NCI-H526 (cell line): ENCODE measurements around the gene GPR143.

Experiments
- DNase-seq, 2 experiments: peaks; one replicate each; lab custom pipeline; 2025; lab: John Stamatoyannopoulos, UW

The GPR143 gene

GRCh38 chrX:9708086-9708485, 57.6 kb downstream of the GPR143 start:
- DNase-seq, result no peak

- no peak for DNase-seq
Measured at GRCh38 chrX:9707306-9708033, 58.2 kb downstream of the GPR143 start.

- no peak for DNase-seq
Measured at GRCh38 chrX:9706421-9706820, 59.2 kb downstream of the GPR143 start.

GRCh38 chrX:9704876-9705465, 60.7 kb downstream of the GPR143 start:
- no peak for DNase-seq

- DNase-seq, result no peak
Measured at GRCh38 chrX:9703406-9703805, 62.2 kb downstream of the GPR143 start.

- DNase-seq, result no peak
Measured at GRCh38 chrX:9701790-9702189, 63.9 kb downstream of the GPR143 start.

- no peak for DNase-seq
Measured at GRCh38 chrX:9700555-9700954, 65.1 kb downstream of the GPR143 start.

GRCh38 chrX:9698576-9698975, 67.1 kb downstream of the GPR143 start:
- DNase-seq, result no peak

GRCh38 chrX:9693307-9694001, 72.2 kb downstream of the GPR143 start:
- no peak for DNase-seq

GRCh38 chrX:9690046-9690445, 75.6 kb downstream of the GPR143 start:
- DNase-seq, result no peak

- DNase-seq, result no peak
Measured at GRCh38 chrX:9688833-9689232, 76.8 kb downstream of the GPR143 start.

- DNase-seq, result no peak
Measured at GRCh38 chrX:9687899-9688298, 77.7 kb downstream of the GPR143 start.

- no peak for DNase-seq
Measured at GRCh38 chrX:9683350-9683749, 82.3 kb downstream of the GPR143 start.

GRCh38 chrX:9682861-9683260, 82.8 kb downstream of the GPR143 start:
- DNase-seq, result no peak

- DNase-seq, result peak in 1 of 2 experiments; percentile 61
Measured at GRCh38 chrX:9682456-9682855, 83.2 kb downstream of the GPR143 start.

GRCh38 chrX:9681422-9681821, 84.2 kb downstream of the GPR143 start:
- no peak for DNase-seq

- no peak for DNase-seq
Measured at GRCh38 chrX:9681011-9681410, 84.6 kb downstream of the GPR143 start.

- DNase-seq, result no peak
Measured at GRCh38 chrX:9678215-9678965, 87.3 kb downstream of the GPR143 start.

- DNase-seq, result no peak
Measured at GRCh38 chrX:9677098-9677739, 88.4 kb downstream of the GPR143 start.

- DNase-seq, result no peak
Measured at GRCh38 chrX:9676738-9677097, 88.9 kb downstream of the GPR143 start.

- no peak for DNase-seq
Measured at GRCh38 chrX:9676306-9676705, 89.3 kb downstream of the GPR143 start.
